Progenitor cell of endocrine pancreas (in vitro differentiated cells): ENCODE measurements around the gene WIPF2. TPM values are rescaled to one million over a fixed set of nuclear protein-coding genes. Genes with fewer than 3 reads are reported as not detected.
"Not testable (repeated sequence)": the region's sequence is repeated elsewhere in the genome, so short reads cannot be mapped to it uniquely, and the experiment has no call there.

Experiments used
- DNase-seq: peaks from one replicate; pipeline ENCODE4 v3.0.0; 2021; ENCODE audit warnings: low spot score; ENCODE audit not compliant: unreplicated experiment
- H3K27ac Mint-ChIP-seq: 2 replicates; pipeline ENCODE4 v1.8.0; 2021; ENCODE audit warnings: mild to moderate bottlenecking, moderate library complexity, mixed read lengths
- H3K27me3 Mint-ChIP-seq: 2 replicates; pipeline ENCODE4 v1.8.0; 2021; ENCODE audit warnings: mixed read lengths
- H3K36me3 Mint-ChIP-seq: 2 replicates; pipeline ENCODE4 v1.8.0; 2022; ENCODE audit warnings: mixed read lengths; ENCODE audit not compliant: insufficient read depth
- H3K4me1 Mint-ChIP-seq: 2 replicates; pipeline ENCODE4 v1.8.0; 2021; ENCODE audit warnings: low read depth, mixed read lengths
- H3K4me3 Mint-ChIP-seq: 2 replicates; pipeline ENCODE4 v1.8.0; 2021; ENCODE audit warnings: low read depth, mild to moderate bottlenecking, moderate library complexity, mixed read lengths
- H3K9me3 Mint-ChIP-seq: 2 replicates; pipeline ENCODE4 v1.8.0; 2021; ENCODE audit warnings: low read depth, mixed read lengths
- total RNA-seq: library from RNA; stranded (reverse); gene quantifications from 2 replicates; pipeline ENCODE4 v1.2.1, GENCODE V29; 2021
- TF ChIP-seq, protein P1 (sequence below): fragments of 200-600 bp; sonication (generic); IDR thresholded peaks from one replicate; pipeline ENCODE4 v1.5.0; 2021; ENCODE audit warnings: antibody characterized with exemption, mild to moderate bottlenecking; ENCODE audit not compliant: unreplicated experiment

The WIPF2 gene
- total RNA-seq, 1 donor from 2014 or later, result 38.2 TPM

DNA sequence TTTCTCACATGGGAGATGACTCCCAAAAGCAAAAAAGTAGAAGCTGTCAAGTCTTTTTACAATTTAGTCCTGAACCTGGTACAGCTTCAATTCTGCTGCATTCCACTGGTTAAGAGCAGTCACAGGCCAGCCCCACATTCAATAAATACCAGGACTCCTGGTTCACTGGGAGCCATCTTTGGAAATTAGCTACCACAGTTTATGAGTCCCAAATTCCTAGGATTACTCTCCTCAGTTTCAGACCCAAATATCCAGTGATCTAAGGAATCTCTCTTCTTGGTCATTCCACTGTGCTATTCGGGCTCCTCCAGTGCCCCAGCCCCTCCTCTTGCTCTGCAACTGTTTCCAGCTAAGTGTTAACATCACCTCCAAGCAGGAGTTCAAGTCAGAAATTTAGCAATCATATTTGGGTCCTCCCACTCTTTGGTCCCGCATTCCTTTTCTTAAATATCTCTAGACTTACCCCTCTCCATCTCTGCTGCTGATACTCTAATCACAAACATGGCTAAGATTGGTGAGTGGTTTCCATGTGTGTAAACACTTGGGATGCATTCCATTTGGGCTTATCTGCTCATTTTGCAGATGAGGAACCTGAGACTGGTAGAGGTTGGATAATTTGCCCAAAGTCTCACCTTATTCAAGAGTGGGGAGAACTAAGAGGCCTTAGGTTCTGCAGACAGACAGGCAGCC is 9.6 kb upstream of the WIPF2 start:
- no peak overlapping the region for H3K27ac Mint-ChIP-seq
- H3K27me3 Mint-ChIP-seq, result no peaks in the 10 kb centered on the region
- H3K9me3 Mint-ChIP-seq, result no peaks in the 10 kb centered on the region
- H3K36me3 Mint-ChIP-seq, result no peaks in the 10 kb centered on the region
- H3K4me1 Mint-ChIP-seq, result peaks cover 3% of the 10 kb centered on the region
- H3K4me3 Mint-ChIP-seq, result no peak overlapping the region
- TF ChIP-seq, protein P1, sequence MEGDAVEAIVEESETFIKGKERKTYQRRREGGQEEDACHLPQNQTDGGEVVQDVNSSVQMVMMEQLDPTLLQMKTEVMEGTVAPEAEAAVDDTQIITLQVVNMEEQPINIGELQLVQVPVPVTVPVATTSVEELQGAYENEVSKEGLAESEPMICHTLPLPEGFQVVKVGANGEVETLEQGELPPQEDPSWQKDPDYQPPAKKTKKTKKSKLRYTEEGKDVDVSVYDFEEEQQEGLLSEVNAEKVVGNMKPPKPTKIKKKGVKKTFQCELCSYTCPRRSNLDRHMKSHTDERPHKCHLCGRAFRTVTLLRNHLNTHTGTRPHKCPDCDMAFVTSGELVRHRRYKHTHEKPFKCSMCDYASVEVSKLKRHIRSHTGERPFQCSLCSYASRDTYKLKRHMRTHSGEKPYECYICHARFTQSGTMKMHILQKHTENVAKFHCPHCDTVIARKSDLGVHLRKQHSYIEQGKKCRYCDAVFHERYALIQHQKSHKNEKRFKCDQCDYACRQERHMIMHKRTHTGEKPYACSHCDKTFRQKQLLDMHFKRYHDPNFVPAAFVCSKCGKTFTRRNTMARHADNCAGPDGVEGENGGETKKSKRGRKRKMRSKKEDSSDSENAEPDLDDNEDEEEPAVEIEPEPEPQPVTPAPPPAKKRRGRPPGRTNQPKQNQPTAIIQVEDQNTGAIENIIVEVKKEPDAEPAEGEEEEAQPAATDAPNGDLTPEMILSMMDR, result no peak
- no peak for DNase-seq

DNA sequence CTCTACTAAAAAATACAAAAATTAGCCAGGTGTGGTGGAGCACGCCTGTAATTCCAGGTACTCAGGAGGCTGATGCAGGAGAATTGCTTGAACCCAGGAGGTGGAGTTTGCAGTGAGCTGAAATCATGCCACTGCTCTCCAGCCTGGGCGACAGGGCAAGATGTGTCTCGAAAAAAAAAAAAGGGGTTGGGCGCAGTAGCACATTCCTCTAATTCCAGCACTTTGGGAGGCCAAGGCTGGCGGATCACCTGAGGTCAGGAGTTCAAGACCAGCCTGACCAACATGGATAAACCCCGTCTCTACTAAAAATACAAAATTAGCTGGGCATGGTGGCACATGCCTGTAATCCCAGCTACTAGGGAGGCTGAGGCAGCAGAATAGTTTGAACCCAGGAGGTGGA is 5.2 kb upstream of the WIPF2 start:
- not testable (repeated sequence) for H3K4me1 Mint-ChIP-seq, H3K36me3 Mint-ChIP-seq, H3K27me3 Mint-ChIP-seq, H3K9me3 Mint-ChIP-seq, H3K4me3 Mint-ChIP-seq, DNase-seq, H3K27ac Mint-ChIP-seq

DNA sequence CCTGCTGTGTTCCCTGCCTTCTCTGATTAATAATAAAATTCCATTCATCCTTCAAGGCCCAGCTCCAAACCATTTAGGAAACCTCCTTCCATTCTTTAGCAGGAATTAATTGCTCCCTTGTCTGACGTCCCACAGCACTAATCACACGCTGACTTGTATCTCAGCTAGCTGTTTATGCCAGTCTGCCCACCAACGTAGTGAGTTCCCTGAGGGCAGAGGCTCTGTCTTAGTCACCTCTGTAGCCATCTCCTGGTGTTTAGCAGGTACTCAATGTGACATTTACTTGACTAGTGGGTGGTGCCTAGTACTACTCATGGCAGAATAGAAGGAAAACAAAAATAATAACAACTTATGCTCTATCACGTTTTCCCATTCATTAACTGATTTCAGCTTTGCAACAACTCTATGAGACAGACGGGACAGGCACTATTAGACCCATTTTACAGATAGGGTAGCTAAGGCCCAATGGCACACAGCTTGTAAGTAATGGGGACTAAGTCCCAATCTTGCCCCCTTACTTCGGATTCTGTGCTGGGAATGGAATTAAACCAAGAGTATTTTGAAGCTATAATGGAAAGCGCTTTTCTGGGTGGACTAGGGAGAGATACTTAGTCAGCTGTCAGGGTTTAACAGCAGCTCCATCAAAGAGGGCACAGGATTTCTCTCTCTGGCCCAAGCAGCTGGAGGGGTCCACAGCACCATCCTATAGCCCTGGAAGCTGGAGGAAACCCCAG is 931 bp upstream of the WIPF2 start:
- no peak for DNase-seq
- Mint-ChIP-seq H3K36me3 (no peaks in the 10 kb centered on the region), H3K4me3 (peak overlapping the region; percentile 95), H3K27ac (peak overlapping the region; percentile 98), H3K4me1 (peaks cover 8% of the 10 kb centered on the region), H3K27me3 (no peaks in the 10 kb centered on the region), H3K9me3 (no peaks in the 10 kb centered on the region)
- TF ChIP-seq, protein P1, result no peak

DNA sequence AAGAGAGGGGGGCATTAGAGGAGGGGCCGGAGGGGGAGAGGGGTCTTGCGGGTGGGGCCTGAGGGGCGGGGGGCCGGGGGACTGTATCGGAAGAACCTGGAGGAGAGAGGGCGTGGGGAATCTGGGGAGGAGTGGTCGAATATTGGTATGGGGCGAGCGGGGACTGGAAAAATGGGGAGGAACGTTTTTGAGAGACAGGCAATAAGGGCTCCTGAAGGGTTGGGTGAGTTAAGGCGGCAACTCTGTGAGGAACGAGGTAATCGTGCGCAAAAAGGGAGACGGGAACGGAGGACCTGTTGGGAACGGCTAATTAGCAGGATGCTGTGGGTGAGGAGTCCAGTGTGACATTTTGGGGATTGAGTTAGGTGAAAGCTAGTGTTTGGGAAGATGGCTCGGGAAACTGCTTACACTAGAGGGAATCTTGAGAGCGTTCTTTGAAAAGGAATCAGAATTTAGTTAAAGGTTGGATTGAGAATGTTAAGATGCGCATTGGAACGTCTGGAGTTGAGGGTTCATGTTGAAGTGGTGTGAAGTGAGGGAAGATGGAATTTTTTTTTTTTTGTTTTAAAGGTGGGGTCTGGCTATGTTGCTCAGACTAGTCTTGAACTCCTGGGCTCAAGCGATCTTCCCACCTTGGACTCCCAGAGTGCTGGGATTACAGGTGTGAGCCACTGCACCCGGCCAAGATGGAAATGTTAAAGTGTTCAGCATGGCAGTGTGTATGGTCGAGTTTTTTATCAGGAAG is 662 bp downstream of the WIPF2 start:
- DNase-seq, result no peak
- peak overlapping the region; percentile 95 for H3K4me3 Mint-ChIP-seq
- no peaks in the 10 kb centered on the region for H3K9me3 Mint-ChIP-seq
- peak overlapping the region; percentile 90 for H3K27ac Mint-ChIP-seq
- TF ChIP-seq, protein P1, result no peak
- peaks cover 15% of the 10 kb centered on the region for H3K4me1 Mint-ChIP-seq
- peaks cover 2% of the 10 kb centered on the region for H3K36me3 Mint-ChIP-seq
- no peaks in the 10 kb centered on the region for H3K27me3 Mint-ChIP-seq

DNA sequence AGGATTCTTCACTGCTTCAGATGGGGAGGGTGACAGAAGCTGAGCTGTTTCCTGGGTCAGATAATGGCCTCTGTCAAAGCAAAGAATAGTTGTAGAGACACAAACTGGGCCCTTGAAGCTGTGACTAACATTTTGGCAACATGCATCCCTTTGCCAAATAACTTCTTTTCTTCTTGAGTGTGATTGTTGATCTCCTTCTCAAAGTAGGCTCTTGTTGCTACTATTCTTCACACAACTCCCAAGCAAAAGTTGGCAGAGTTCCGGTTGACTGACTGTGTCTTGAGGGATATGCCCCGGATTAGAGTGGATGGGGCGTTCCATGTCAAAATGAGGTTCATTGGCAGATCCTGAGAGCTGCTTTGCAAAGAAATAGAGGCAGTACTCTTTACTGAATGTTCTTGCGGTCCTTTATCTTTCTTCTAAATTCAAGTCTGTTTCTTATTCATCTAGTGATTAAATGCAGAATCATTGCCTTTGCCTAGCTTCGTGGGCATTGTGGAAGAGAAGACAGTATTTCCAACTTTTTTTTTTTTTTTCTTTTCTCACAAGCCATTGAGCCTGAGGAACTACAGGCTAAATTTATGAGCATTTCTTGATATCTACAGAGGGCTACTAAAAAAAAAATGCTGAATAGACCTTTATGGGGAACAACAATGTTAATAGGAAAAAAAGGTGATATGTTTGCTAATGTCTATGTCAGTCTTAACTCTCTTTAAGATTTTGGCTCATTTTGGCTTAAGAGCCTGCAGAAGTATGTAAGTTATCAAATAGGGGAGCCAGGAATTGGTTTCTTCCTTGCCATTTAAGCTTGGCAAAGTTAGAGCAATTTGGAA is 5.8 kb downstream of the WIPF2 start:
- no peaks in the 10 kb centered on the region for H3K9me3 Mint-ChIP-seq
- peaks cover 7% of the 10 kb centered on the region for H3K36me3 Mint-ChIP-seq
- H3K27ac Mint-ChIP-seq, result peak overlapping the region; percentile 76
- no peak overlapping the region for H3K4me3 Mint-ChIP-seq
- peaks cover 12% of the 10 kb centered on the region for H3K4me1 Mint-ChIP-seq
- no peak for DNase-seq
- TF ChIP-seq, protein P1, result no peak
- no peaks in the 10 kb centered on the region for H3K27me3 Mint-ChIP-seq

DNA sequence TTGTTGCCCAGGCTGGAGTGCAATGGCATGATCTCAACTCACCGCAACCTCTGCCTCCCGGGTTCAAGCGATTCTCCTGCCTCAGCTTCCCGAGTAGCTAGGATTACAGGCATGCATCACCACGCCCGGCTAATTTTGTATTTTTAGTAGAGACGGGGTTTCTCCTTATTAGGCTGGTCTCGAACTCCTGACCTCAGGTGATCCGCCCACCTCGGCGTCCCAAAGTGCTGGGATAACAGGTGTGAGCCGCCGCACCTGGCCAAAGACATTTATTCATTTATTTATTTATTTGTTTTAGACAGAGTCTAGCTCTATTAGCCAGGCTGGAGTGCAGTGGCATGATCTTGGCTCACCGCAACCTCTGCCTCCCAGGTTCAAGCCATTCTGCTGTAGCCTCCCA is 10.0 kb downstream of the WIPF2 start:
- not testable (repeated sequence) for H3K27me3 Mint-ChIP-seq, H3K27ac Mint-ChIP-seq, DNase-seq, H3K9me3 Mint-ChIP-seq, H3K4me1 Mint-ChIP-seq, H3K4me3 Mint-ChIP-seq
- H3K36me3 Mint-ChIP-seq, result peaks cover 11% of the 10 kb centered on the region
